ENCODE measurements around the gene C9orf50.

The C9orf50 gene

GRCh38 chr9:129631674-129632129 lies 10.8 kb upstream of the C9orf50 start:
- no peak for DNase-seq (ENCODE audit: low read depth, low spot score)

GRCh38 chr9:129630967-129631673 lies 10.2 kb upstream of the C9orf50 start:
- no peak for DNase-seq (ENCODE audit: low read depth, low spot score)

GRCh38 chr9:129629251-129629820 lies 8.4 kb upstream of the C9orf50 start:
- no peak for DNase-seq (ENCODE audit: low read depth, low spot score)

GRCh38 chr9:129628709-129629108 lies 7.8 kb upstream of the C9orf50 start:
- DNase-seq (ENCODE audit: low read depth, low spot score): no peak

- DNase-seq (ENCODE audit: low read depth, low spot score): no peak
Measured at GRCh38 chr9:129627556-129628440, 6.9 kb upstream of the C9orf50 start.

GRCh38 chr9:129626625-129627284 lies 5.9 kb upstream of the C9orf50 start:
- DNase-seq (ENCODE audit: low read depth, low spot score): peak; percentile 63

GRCh38 chr9:129626079-129626624 lies 5.3 kb upstream of the C9orf50 start, which contains the start of gene NTMT1:
Gene NTMT1 (plus strand): TSS chr9:129626163. CDS start chr9:129632704, 6,541 bp downstream.
- DNase-seq (ENCODE audit: low read depth, low spot score): peak; percentile 92

GRCh38 chr9:129624947-129625346 lies 4.0 kb upstream of the C9orf50 start:
- no peak for DNase-seq (ENCODE audit: low read depth, low spot score)

GRCh38 chr9:129624168-129624759 lies 3.4 kb upstream of the C9orf50 start:
- peak; percentile 94 for DNase-seq (ENCODE audit: low read depth, low spot score)

GRCh38 chr9:129623331-129623730 lies 2.4 kb upstream of the C9orf50 start:
- DNase-seq (ENCODE audit: low read depth, low spot score): no peak

- no peak for DNase-seq (ENCODE audit: low read depth, low spot score)
Measured at GRCh38 chr9:129619787-129620668, 873 bp downstream of the C9orf50 start.

- peak; percentile 66 for DNase-seq (ENCODE audit: low read depth, low spot score)
Measured at GRCh38 chr9:129617167-129617566, 3.7 kb downstream of the C9orf50 start.

GRCh38 chr9:129615407-129616285 lies 5.3 kb downstream of the C9orf50 start:
- DNase-seq (ENCODE audit: low read depth, low spot score): no peak

- no peak for DNase-seq (ENCODE audit: low read depth, low spot score)
Measured at GRCh38 chr9:129614932-129615331, 6.0 kb downstream of the C9orf50 start.

- DNase-seq (ENCODE audit: low read depth, low spot score): no peak
Measured at GRCh38 chr9:129613520-129614175, 7.3 kb downstream of the C9orf50 start.

GRCh38 chr9:129612815-129613519 lies 7.9 kb downstream of the C9orf50 start:
- no peak for DNase-seq (ENCODE audit: low read depth, low spot score)

GRCh38 chr9:129612123-129612522 lies 8.8 kb downstream of the C9orf50 start:
- no peak for DNase-seq (ENCODE audit: low read depth, low spot score)

- no peak for DNase-seq (ENCODE audit: low read depth, low spot score)
Measured at GRCh38 chr9:129611307-129611800, 9.5 kb downstream of the C9orf50 start.

Measured in ELF-1 (cell line).